ENCODE measurements around the gene SLC47A2. TPM values are rescaled to one million over a fixed set of nuclear protein-coding genes. Genes with fewer than 3 reads are reported as not detected.

Gene SLC47A2
- total and polyA plus RNA-seq, 2 of the 13 experiments (the other 11 are each of a cell fraction or from before 2014, with no cell fraction given): 0.04 TPM; not detected in 1

GRCh38 chr17:19648475-19649273 is 67.7 kb downstream of the SLC47A2 start, which contains the start of gene ALDH3A2 (continued):
- TF ChIP-seq ZNF709 (CRISPR knock-in tag; IDR thresholded peaks at IDR 0.05): peak; percentile 97; the same call in 1 of the 2 replicates
- TF ChIP-seq NONO (IDR thresholded peaks at IDR 0.05): no peak
- TF ChIP-seq NONO (CRISPR knock-in tag; conservative IDR thresholded peaks at IDR 0.05): peak; percentile 98
- TF ChIP-seq ZNF101 (CRISPR knock-in tag; IDR thresholded peaks at IDR 0.05; ENCODE audit: borderline replicate concordance, low read depth): no peak
- peak; percentile 87; the same call in 1 of the 2 replicates for TF ChIP-seq ZNF737 (CRISPR knock-in tag; IDR thresholded peaks at IDR 0.05; ENCODE audit: borderline replicate concordance)
- no peak for TF ChIP-seq ZZZ3 (CRISPR knock-in tag; IDR thresholded peaks at IDR 0.05; ENCODE audit: borderline replicate concordance)
- TF ChIP-seq ZFP41 (CRISPR knock-in tag; IDR thresholded peaks at IDR 0.05; ENCODE audit: borderline replicate concordance): 0 out of 2 replicates have a peak, but pooled peaks have one; percentile 4
- no peak for TF ChIP-seq ELF4 (CRISPR knock-in tag; IDR thresholded peaks at IDR 0.05; ENCODE audit: borderline replicate concordance)
- TF ChIP-seq TARDBP (CRISPR knock-in tag; IDR thresholded peaks at IDR 0.05): peak; percentile 73; the same call in 1 of the 2 replicates
- TF ChIP-seq POLR2AphosphoS2 (IDR thresholded peaks at IDR 0.05; ENCODE audit: low read depth, low read length): no peak; the same call in 1 of the 2 replicates
- no peak for TF ChIP-seq SUZ12 (IDR thresholded peaks at IDR 0.05; ENCODE audit: low read depth, low read length)
- TF ChIP-seq, protein P1, sequence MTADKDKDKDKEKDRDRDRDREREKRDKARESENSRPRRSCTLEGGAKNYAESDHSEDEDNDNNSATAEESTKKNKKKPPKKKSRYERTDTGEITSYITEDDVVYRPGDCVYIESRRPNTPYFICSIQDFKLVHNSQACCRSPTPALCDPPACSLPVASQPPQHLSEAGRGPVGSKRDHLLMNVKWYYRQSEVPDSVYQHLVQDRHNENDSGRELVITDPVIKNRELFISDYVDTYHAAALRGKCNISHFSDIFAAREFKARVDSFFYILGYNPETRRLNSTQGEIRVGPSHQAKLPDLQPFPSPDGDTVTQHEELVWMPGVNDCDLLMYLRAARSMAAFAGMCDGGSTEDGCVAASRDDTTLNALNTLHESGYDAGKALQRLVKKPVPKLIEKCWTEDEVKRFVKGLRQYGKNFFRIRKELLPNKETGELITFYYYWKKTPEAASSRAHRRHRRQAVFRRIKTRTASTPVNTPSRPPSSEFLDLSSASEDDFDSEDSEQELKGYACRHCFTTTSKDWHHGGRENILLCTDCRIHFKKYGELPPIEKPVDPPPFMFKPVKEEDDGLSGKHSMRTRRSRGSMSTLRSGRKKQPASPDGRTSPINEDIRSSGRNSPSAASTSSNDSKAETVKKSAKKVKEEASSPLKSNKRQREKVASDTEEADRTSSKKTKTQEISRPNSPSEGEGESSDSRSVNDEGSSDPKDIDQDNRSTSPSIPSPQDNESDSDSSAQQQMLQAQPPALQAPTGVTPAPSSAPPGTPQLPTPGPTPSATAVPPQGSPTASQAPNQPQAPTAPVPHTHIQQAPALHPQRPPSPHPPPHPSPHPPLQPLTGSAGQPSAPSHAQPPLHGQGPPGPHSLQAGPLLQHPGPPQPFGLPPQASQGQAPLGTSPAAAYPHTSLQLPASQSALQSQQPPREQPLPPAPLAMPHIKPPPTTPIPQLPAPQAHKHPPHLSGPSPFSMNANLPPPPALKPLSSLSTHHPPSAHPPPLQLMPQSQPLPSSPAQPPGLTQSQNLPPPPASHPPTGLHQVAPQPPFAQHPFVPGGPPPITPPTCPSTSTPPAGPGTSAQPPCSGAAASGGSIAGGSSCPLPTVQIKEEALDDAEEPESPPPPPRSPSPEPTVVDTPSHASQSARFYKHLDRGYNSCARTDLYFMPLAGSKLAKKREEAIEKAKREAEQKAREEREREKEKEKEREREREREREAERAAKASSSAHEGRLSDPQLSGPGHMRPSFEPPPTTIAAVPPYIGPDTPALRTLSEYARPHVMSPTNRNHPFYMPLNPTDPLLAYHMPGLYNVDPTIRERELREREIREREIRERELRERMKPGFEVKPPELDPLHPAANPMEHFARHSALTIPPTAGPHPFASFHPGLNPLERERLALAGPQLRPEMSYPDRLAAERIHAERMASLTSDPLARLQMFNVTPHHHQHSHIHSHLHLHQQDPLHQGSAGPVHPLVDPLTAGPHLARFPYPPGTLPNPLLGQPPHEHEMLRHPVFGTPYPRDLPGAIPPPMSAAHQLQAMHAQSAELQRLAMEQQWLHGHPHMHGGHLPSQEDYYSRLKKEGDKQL (CRISPR knock-in tag; IDR thresholded peaks at IDR 0.05; ENCODE audit: low read depth): peak; percentile 52
- peak; percentile 82; the same call in 1 of the 2 replicates for TF ChIP-seq KAT8 (CRISPR knock-in tag; IDR thresholded peaks at IDR 0.05)
- no peak for TF ChIP-seq NFE2L1 (CRISPR knock-in tag; IDR thresholded peaks at IDR 0.05; ENCODE audit: borderline replicate concordance)
- TF ChIP-seq RFXAP (CRISPR knock-in tag; IDR thresholded peaks at IDR 0.05; ENCODE audit: borderline replicate concordance): peak; percentile 96; the same call in 1 of the 2 replicates
- TF ChIP-seq ZNF569 (CRISPR knock-in tag; IDR thresholded peaks at IDR 0.05; ENCODE audit: borderline replicate concordance): peak; percentile 73; the same call in 1 of the 2 replicates
- peak; percentile 80; the same call in 1 of the 2 replicates for TF ChIP-seq NFAT5 (CRISPR knock-in tag; IDR thresholded peaks at IDR 0.05)
